PC-9 (cell line): Measurements from ENCODE around the gene ITIH5. TPM values are rescaled to one million over a fixed set of nuclear protein-coding genes. Genes with fewer than 3 reads are reported as not detected.

Source experiments
- BruUV-seq: library from RNA; stranded (reverse); fragments of 400-500 nt; replicated peaks from 2 replicates; lab custom pipeline; 2021; lab: Mats Ljungman, UMichigan
- CTCF ChIA-PET: fragments of 300-600 bp; sonication (Branson Sonifier 250); formaldehyde crosslinking; loops from one replicate; lab custom pipeline; 2022; ENCODE audit warnings: antibody characterized with exemption; lab: Charles Lee
- POLR2A ChIA-PET: fragments of 300-600 bp; sonication (Branson Sonifier 250); formaldehyde crosslinking; loops from one replicate; lab custom pipeline; 2022; ENCODE audit warnings: antibody characterized with exemption; ENCODE audit not compliant: unreplicated experiment; lab: Charles Lee
- DNase-seq, 2 experiments: peaks; one replicate each; pipeline versions ENCODE4 v3.0.0 to v3.0.0-alpha.2; 2015 to 2022; ENCODE audit warnings: mixed read lengths in 1 of 2
- H2AFZ ChIP-seq: fragments of 200-600 bp; sonication (generic); 2 replicates; pipeline ENCODE4 v1.8.1; 2017; ENCODE audit warnings: antibody characterized with exemption
- H3F3A ChIP-seq: fragments of 200-600 bp; sonication (generic); 2 replicates; pipeline ENCODE4 v1.8.1; 2017; ENCODE audit warnings: antibody characterized with exemption, mild to moderate bottlenecking, low read depth; ENCODE audit not compliant: insufficient read depth
- H3K27ac ChIP-seq: fragments of 200-600 bp; sonication (generic); 2 replicates; pipeline ENCODE4 v1.6.1; 2016; ENCODE audit warnings: mixed run types
- H3K27me3 ChIP-seq: fragments of 200-600 bp; sonication (generic); 2 replicates; pipeline ENCODE4 v1.6.1; 2016; ENCODE audit warnings: low read depth, mixed run types; ENCODE audit not compliant: insufficient read depth
- H3K36me3 ChIP-seq: fragments of 200-600 bp; sonication (generic); 2 replicates; pipeline ENCODE4 v1.6.1; 2016; ENCODE audit warnings: low read depth, mixed run types
- H3K4me1 ChIP-seq: fragments of 200-600 bp; sonication (generic); replicated peaks from 2 replicates; pipeline ENCODE4 v1.6.1; 2016; ENCODE audit warnings: mixed run types; ENCODE audit not compliant: insufficient read depth
- H3K4me2 ChIP-seq: fragments of 200-600 bp; sonication (generic); 2 replicates; pipeline ENCODE4 v1.6.1; 2017; ENCODE audit warnings: mixed run types
- H3K4me3 ChIP-seq: fragments of 200-600 bp; sonication (generic); 2 replicates; pipeline ENCODE4 v1.6.1; 2016; ENCODE audit warnings: mixed run types
- H3K79me2 ChIP-seq: fragments of 200-600 bp; sonication (generic); 2 replicates; pipeline ENCODE4 v1.6.1; 2017; ENCODE audit warnings: low read depth, mixed run types
- H3K9me2 ChIP-seq: fragments of 200-600 bp; sonication (generic); 2 replicates; pipeline ENCODE4 v1.8.1; 2017; ENCODE audit warnings: mild to moderate bottlenecking; ENCODE audit not compliant: insufficient read depth
- H3K9me3 ChIP-seq: fragments of 200-600 bp; sonication (generic); 2 replicates; pipeline ENCODE4 v1.8.1; 2016; ENCODE audit warnings: low read depth; ENCODE audit not compliant: insufficient read depth
- H4K20me1 ChIP-seq: fragments of 200-600 bp; sonication (generic); 2 replicates; pipeline ENCODE4 v1.8.1; 2017; ENCODE audit not compliant: insufficient read depth
- EZH2 ChIP-seq: fragments of 200-600 bp; sonication (generic); IDR thresholded peaks from 2 replicates; pipeline ENCODE4 v1.8.0; 2017; ENCODE audit warnings: antibody characterized with exemption, low read depth
- intact Hi-C: fragments of 100-400 bp; cut with micrococcal nuclease; formaldehyde crosslinking; loops from one replicate; pipeline ENCODE4 v1.10.0; 2022; ENCODE audit not compliant: unreplicated experiment
- total RNA-seq: library from RNA; stranded (reverse); gene quantifications from 2 replicates; pipeline ENCODE4 v1.2.3, GENCODE V29; 2021
- TF ChIP-seq, protein P1 (sequence below): fragments of 200-600 bp; sonication (generic); conservative IDR thresholded peaks from 2 replicates; pipeline ENCODE4 v1.6.1; 2017; ENCODE audit warnings: mixed run types, antibody characterized with exemption, mild to moderate bottlenecking, moderate library complexity

Gene ITIH5
- total RNA-seq, 1 experiment from 2014 or later: not detected

DNA sequence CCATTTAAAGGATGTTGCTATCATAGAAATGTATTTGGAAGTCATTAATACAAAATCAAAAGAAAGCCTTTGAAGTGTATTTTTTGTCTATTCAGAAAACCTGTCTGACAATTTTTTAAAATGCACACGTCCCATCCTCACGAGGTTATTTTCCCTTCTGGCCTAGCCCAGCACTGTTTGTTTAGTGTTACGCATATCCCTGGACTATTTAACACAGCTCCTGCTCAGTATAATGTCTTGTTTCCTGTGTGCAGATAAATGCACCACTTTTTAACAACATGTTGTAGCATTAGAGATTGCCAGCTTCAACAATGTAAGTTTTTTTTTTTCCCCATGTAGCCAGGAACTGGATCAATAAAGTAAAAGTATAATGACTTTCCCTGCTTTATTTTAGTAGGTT lies 153.3 kb downstream of the ITIH5 start:
- H3K27ac ChIP-seq: no peak overlapping the region
- H3K9me3 ChIP-seq: no peaks in the 10 kb centered on the region
- POLR2A ChIA-PET: no interaction called here
- no peaks in the 10 kb centered on the region for H3K9me2 ChIP-seq
- H3K4me3 ChIP-seq: no peak overlapping the region
- H3F3A ChIP-seq: no peaks in the 10 kb centered on the region
- no peak overlapping the region for H3K4me2 ChIP-seq
- BruUV-seq: no TSS peak
- no peaks in the 10 kb centered on the region for H3K4me1 ChIP-seq
- DNase-seq: no peak
- no peaks in the 10 kb centered on the region for H3K79me2 ChIP-seq
- no peaks in the 10 kb centered on the region for H3K36me3 ChIP-seq
- intact Hi-C loops: no loop called here
- H3K27me3 ChIP-seq: peaks cover 13% of the 10 kb centered on the region; the same call in 1 of the 2 replicates
- no peak overlapping the region for H2AFZ ChIP-seq
- CTCF ChIA-PET: no interaction called here
- no peaks in the 10 kb centered on the region for H4K20me1 ChIP-seq
- TF ChIP-seq EZH2: no peak
- TF ChIP-seq, protein P1, sequence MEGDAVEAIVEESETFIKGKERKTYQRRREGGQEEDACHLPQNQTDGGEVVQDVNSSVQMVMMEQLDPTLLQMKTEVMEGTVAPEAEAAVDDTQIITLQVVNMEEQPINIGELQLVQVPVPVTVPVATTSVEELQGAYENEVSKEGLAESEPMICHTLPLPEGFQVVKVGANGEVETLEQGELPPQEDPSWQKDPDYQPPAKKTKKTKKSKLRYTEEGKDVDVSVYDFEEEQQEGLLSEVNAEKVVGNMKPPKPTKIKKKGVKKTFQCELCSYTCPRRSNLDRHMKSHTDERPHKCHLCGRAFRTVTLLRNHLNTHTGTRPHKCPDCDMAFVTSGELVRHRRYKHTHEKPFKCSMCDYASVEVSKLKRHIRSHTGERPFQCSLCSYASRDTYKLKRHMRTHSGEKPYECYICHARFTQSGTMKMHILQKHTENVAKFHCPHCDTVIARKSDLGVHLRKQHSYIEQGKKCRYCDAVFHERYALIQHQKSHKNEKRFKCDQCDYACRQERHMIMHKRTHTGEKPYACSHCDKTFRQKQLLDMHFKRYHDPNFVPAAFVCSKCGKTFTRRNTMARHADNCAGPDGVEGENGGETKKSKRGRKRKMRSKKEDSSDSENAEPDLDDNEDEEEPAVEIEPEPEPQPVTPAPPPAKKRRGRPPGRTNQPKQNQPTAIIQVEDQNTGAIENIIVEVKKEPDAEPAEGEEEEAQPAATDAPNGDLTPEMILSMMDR: no peak

DNA sequence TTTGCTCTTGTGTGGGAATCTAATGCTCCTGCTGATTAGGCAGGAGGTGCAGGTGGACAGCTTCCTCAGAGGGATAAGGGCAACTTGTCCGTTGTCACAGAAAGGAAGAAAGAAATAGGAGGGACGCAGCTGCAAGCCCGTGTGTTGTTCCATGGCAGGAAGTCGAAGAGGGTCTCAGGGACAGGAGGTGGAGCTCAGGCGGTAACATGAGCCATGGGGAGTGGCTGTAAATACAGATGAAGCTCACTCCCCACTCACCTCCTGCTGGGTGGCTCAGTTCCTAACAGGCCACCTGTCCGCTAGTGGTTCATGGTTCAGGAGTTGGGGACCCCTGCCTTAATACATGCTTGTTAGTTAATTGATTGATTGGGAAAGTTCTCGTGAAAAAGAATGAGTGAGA lies 154.3 kb downstream of the ITIH5 start:
- no peak overlapping the region for H3K4me2 ChIP-seq
- no peaks in the 10 kb centered on the region for H3K9me2 ChIP-seq
- H3K4me1 ChIP-seq: no peaks in the 10 kb centered on the region
- CTCF ChIA-PET: no interaction called here
- H3K27ac ChIP-seq: no peak overlapping the region
- H3K27me3 ChIP-seq: peaks cover 13% of the 10 kb centered on the region; the same call in 1 of the 2 replicates
- H3F3A ChIP-seq: no peaks in the 10 kb centered on the region
- H4K20me1 ChIP-seq: no peaks in the 10 kb centered on the region
- DNase-seq: no peak
- no peaks in the 10 kb centered on the region for H3K79me2 ChIP-seq
- H3K36me3 ChIP-seq: no peaks in the 10 kb centered on the region
- TF ChIP-seq, protein P1: no peak
- no peak for TF ChIP-seq EZH2
- H3K9me3 ChIP-seq: no peaks in the 10 kb centered on the region
- BruUV-seq: no TSS peak
- POLR2A ChIA-PET: no interaction called here
- H3K4me3 ChIP-seq: no peak overlapping the region
- H2AFZ ChIP-seq: no peak overlapping the region
- intact Hi-C loops: no loop called here

DNA sequence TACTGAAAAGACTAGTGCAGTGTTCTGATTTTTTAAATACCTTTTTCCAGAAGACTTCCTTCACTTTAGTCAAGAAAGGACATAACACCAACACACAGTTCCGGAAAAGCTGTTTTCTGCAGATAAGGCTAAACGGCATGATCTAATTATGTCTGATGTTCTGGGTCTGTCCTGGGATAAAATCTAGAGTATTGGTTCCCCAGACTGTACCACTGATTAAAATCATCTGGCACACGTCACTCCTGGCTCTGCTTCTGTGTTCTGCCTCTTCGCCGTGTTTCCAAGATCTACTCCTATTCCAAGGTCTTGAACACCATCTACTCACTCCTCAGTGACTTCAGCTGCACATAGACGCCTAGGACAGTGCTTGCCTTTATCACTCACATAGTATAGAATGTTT lies 155.2 kb downstream of the ITIH5 start:
- Histone ChIP-seq H3K4me2 (no peak overlapping the region), H3K9me2 (no peaks in the 10 kb centered on the region), H3F3A (no peaks in the 10 kb centered on the region), H4K20me1 (no peaks in the 10 kb centered on the region), H3K4me1 (no peaks in the 10 kb centered on the region), H3K27me3 (peaks cover 13% of the 10 kb centered on the region; the same call in 1 of the 2 replicates), H3K27ac (no peak overlapping the region), H3K9me3 (no peaks in the 10 kb centered on the region), H3K4me3 (no peak overlapping the region), H3K79me2 (no peaks in the 10 kb centered on the region), H2AFZ (no peak overlapping the region), H3K36me3 (no peaks in the 10 kb centered on the region)
- BruUV-seq: no TSS peak
- CTCF ChIA-PET: interaction anchor here (0.6 kb wide), 1 partner anchor 359 kb away, joined by 4 read pairs; no protein-coding TSS in a partner anchor
- POLR2A ChIA-PET: no interaction called here
- intact Hi-C loops: no loop called here
- TF ChIP-seq, protein P1: no peak
- no peak for TF ChIP-seq EZH2
- no peak for DNase-seq

Other genes with a start within 250 kb of the ITIH5 start
- gene ITIH2, start 36.4 kb upstream of the ITIH5 start, total RNA-seq: not detected in 2 replicates
- 7.5 and 10.4 TPM in 2 replicates for gene KIN, start 121.0 kb upstream of the ITIH5 start, total RNA-seq
- 282 and 284 TPM in 2 replicates for gene ATP5F1C, start 121.2 kb upstream of the ITIH5 start, total RNA-seq
- gene TAF3, start 151.5 kb upstream of the ITIH5 start, total RNA-seq: 7.2 and 7.7 TPM in 2 replicates